ENCODE data around the gene DTNBP1. TPM values are rescaled to one million over a fixed set of nuclear protein-coding genes. Genes with fewer than 3 reads are reported as not detected.

Gene DTNBP1
- total and polyA plus RNA-seq, 2 experiments from 2014 or later, result 9.2 to 41.6 TPM

DNA sequence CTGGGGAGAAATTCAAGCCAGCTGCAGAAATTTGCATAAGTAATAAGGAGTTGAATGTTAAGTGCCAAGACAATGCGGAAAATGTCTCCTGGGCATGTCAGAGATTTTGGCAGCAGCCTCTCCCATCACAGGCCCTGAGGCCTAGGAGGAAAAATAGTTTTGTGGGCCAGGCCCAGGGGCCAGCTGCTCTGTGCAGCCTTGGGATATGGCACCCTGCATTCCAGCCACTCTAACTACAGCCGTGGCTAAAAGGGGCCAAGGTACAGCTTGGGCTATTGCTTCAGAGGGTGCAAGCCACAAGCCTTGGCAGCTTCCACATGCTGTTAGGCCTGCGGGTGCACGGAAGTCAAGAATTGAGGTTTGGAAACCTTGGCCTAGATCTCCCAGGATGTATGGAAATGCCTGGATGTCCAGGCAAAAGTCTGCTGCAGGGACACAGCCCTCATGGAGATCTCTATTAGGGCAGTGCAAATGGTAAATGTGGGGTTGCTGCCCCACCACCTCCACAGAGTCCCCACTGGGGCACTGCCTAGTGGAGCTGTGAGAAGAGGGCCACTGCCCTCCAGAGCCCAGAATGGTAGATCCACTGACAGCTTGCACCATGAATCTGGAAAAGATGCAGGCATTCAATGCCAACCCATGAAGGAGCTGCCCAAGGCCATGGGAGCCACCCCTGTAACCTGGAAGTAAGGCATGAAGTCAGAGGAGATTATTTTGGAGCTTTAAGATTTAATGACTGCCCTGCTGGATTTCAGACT, 126.5 kb downstream of the DTNBP1 start:
- Histone ChIP-seq H3K27me3 (no peaks in the 10 kb centered on the region), H3K27ac (no peak overlapping the region), H3K4me1 (ENCODE audit: low read depth) (peaks cover 6% of the 10 kb centered on the region), H3K4me3 (no peak overlapping the region), H3K9me3 (ENCODE audit: low read depth) (no peaks in the 10 kb centered on the region), H3K36me3 (no peaks in the 10 kb centered on the region)
- TF ChIP-seq CTCF (IDR thresholded peaks at IDR 0.05; ENCODE audit: low read depth, low read length), result no peak
- peak in 1 of 2 donors; percentile 16 for DNase-seq (ENCODE audit: low read depth in 1 of 2, low spot score in 1 of 2)

DNA sequence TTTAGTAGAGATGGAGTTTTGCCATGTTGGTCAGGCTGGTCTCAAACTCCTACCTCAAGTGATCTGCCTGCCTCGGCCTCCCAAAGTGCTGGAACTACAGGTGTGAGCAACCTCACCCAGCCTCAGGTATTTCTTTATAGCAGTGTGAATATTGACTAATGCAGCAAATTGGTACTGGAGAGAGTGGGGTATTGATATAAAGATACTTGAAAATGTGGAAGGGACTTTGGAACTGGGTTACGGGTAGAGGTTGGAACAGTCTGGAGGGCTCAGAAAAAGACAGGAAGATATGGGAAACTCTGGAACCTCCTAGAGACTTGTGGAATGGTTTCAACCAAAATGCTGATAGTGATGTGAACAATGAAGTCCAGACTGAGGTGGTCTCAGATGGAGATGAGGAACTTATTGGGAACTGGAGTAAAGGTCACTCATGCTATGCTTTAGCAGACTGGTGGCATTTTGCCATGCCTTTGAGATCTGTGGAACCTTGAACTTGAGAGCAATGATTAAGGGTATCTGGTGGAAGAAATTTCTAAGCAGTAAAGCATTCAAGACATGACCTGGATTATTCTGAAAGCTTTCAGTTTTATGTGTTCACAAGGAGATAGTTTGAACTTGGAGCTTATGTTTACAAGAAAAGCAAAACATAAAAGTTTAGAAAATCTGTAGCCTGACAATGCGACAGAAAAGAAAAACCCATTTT, 127.2 kb downstream of the DTNBP1 start:
- Histone ChIP-seq H3K4me3 (no peak overlapping the region), H3K4me1 (ENCODE audit: low read depth) (peaks cover 6% of the 10 kb centered on the region), H3K36me3 (no peaks in the 10 kb centered on the region), H3K27me3 (no peaks in the 10 kb centered on the region), H3K9me3 (ENCODE audit: low read depth) (no peaks in the 10 kb centered on the region), H3K27ac (no peak overlapping the region)
- no peak for TF ChIP-seq CTCF (IDR thresholded peaks at IDR 0.05; ENCODE audit: low read depth, low read length)
- no peak for DNase-seq (ENCODE audit: low read depth in 1 of 2, low spot score in 1 of 2)

GRCh38 chr6:15534974-15535373, 127.9 kb downstream of the DTNBP1 start:
- no peaks in the 10 kb centered on the region for H3K9me3 ChIP-seq (ENCODE audit: low read depth)
- no peaks in the 10 kb centered on the region for H3K36me3 ChIP-seq

GRCh38 chr6:15533379-15534026, 129.3 kb downstream of the DTNBP1 start:
- H3K27me3 ChIP-seq, result no peaks in the 10 kb centered on the region
- no peak for TF ChIP-seq CTCF (IDR thresholded peaks at IDR 0.05; ENCODE audit: low read depth, low read length)
- no peak overlapping the region for H3K27ac ChIP-seq
- H3K4me3 ChIP-seq, result no peak overlapping the region
- no peak for DNase-seq (ENCODE audit: low read depth in 1 of 2, low spot score in 1 of 2)
- peaks cover 4% of the 10 kb centered on the region for H3K4me1 ChIP-seq (ENCODE audit: low read depth)
- no peaks in the 10 kb centered on the region for H3K9me3 ChIP-seq (ENCODE audit: low read depth)
- no peaks in the 10 kb centered on the region for H3K36me3 ChIP-seq

More at GRCh38 chr6:15534974-15535373, 127.9 kb downstream of the DTNBP1 start:
- Histone ChIP-seq H3K27me3 (no peaks in the 10 kb centered on the region), H3K4me1 (ENCODE audit: low read depth) (peaks cover under 1% of the 10 kb centered on the region), H3K4me3 (no peak overlapping the region), H3K27ac (no peak overlapping the region)
- no peak for TF ChIP-seq CTCF (IDR thresholded peaks at IDR 0.05; ENCODE audit: low read depth, low read length)
- DNase-seq (ENCODE audit: low read depth in 1 of 2, low spot score in 1 of 2), result no peak

DNA sequence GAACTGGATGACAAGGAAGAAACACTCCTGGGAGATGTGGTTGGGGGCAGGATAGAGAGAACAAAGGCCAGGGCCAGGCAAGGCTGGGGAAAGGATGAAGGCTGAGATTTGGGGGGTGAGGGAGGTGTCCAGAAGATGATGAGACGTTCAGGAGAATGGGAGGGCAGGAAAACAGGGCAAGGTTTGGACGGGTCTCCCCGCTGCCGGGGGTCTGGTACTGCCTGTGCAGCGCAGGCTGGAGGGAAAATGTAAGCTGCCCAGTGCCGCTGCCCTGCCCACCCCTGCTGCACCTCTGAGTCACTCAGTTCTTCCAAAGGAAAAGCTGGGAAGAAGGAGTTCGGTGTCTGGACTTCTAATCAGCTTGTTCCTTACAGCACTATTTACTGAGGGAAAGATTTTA, 130.9 kb downstream of the DTNBP1 start:
- Histone ChIP-seq H3K9me3 (ENCODE audit: low read depth) (no peaks in the 10 kb centered on the region), H3K27me3 (no peaks in the 10 kb centered on the region), H3K36me3 (no peaks in the 10 kb centered on the region), H3K4me3 (no peak overlapping the region), H3K4me1 (ENCODE audit: low read depth) (peaks cover 4% of the 10 kb centered on the region), H3K27ac (no peak overlapping the region)
- DNase-seq (ENCODE audit: low read depth in 1 of 2, low spot score in 1 of 2), result no peak
- no peak for TF ChIP-seq CTCF (IDR thresholded peaks at IDR 0.05; ENCODE audit: low read depth, low read length)
